ENCODE measurements around the gene LUC7L2. TPM values are rescaled to one million over a fixed set of nuclear protein-coding genes. Genes with fewer than 3 reads are reported as not detected.

Gene LUC7L2
- total RNA-seq, 2 donors from 2014 or later: 115 to 176 TPM

Other genes starting within 250 kb of the LUC7L2 start
- gene UBN2, start 128.7 kb upstream of the LUC7L2 start, total RNA-seq: 10 to 100 TPM; 14.7 to 17.9 TPM
- 1 to 10 TPM; 4.4 to 7.8 TPM for gene FMC1, start 18.6 kb upstream of the LUC7L2 start, total RNA-seq
- not detected for gene KLRG2, start 123.8 kb downstream of the LUC7L2 start, total RNA-seq
- not detected for gene CLEC2L, start 163.8 kb downstream of the LUC7L2 start, total RNA-seq

Data from natural killer cell treated with Interleukin-12 subunit alpha and Interleukin-12 subunit beta and Interleukin-15 and Interleukin-18, amount 100 ng/mL, for 72 hours (primary cell).